PC-3 (cell line): ENCODE results near the gene SYT1.

ENCODE experiments used
- CTCF ChIP-seq: fragments of 300-600 bp; sonication (generic); conservative IDR thresholded peaks from 2 replicates; pipeline ENCODE4 v1.5.1; 2017; ENCODE audit warnings: antibody characterized with exemption, low read depth, mild to moderate bottlenecking, low read length
- EZH2 ChIP-seq: fragments of 300-600 bp; sonication (generic); IDR thresholded peaks from one replicate; pipeline ENCODE4 v1.6.1; 2017; ENCODE audit warnings: antibody characterized with exemption, mild to moderate bottlenecking, low read length; ENCODE audit not compliant: unreplicated experiment
- EZH2phosphoT487 ChIP-seq: fragments of 300-600 bp; sonication (generic); IDR thresholded peaks from 2 replicates; pipeline ENCODE4 v1.6.1; 2018; ENCODE audit warnings: mild to moderate bottlenecking, antibody characterized with exemption, low read length, borderline replicate concordance

- TF ChIP-seq CTCF (peak; percentile 69), EZH2 (no peak), EZH2phosphoT487 (no peak)
These were observed 141.7 kb downstream of the SYT1 start for GRCh38 chr12:79006306-79006705.
